ENCODE data around the gene HGS. TPM values are rescaled to one million over a fixed set of nuclear protein-coding genes. Genes with fewer than 3 reads are reported as not detected.

The HGS gene
- total and polyA plus RNA-seq, 2 of the 8 experiments (the other 6 are each of a cell fraction or from before 2014, with no cell fraction given): 80.8 to 99.7 TPM

DNA sequence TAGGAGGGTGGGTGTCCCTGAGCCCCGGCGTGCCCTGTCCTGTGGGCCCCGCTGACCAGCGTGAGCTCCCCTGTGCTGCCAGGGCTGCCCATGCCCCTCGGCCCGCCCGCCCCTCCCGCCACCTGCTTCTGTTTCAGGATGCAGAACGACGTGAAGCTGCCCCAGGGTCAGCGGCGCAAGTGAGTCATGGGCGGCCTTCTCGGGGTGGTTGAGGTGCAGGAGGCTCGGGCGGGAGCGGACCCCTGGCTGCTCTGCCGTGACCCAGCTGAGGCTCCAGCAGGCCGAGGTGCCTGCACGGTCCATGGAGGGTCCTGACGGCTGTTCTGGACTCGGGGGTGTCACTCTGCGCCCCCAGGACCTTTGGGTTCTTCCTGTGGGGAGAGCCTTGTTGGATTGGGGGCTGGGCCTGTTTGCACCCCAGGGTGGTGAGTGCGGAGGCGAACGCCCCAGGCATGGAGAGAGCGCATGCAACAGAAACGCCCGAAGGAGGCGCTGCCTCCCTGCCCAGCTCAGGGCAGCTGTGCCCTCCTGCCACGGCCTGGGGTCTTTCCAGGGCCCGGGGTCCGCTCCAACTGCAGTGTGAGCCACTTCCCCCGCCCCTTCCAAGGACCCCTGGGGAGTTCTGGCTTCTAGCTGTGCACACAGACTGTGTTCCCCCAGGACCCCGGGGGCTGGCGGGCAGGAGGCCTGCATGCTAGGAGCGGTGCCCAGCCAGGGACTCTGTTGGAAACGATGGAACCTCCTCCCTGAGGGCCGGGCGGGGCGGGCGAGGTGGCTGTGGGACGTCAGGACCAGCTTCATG, 32.3 kb downstream of the HGS start (continued):
- TF ChIP-seq, protein P1, sequence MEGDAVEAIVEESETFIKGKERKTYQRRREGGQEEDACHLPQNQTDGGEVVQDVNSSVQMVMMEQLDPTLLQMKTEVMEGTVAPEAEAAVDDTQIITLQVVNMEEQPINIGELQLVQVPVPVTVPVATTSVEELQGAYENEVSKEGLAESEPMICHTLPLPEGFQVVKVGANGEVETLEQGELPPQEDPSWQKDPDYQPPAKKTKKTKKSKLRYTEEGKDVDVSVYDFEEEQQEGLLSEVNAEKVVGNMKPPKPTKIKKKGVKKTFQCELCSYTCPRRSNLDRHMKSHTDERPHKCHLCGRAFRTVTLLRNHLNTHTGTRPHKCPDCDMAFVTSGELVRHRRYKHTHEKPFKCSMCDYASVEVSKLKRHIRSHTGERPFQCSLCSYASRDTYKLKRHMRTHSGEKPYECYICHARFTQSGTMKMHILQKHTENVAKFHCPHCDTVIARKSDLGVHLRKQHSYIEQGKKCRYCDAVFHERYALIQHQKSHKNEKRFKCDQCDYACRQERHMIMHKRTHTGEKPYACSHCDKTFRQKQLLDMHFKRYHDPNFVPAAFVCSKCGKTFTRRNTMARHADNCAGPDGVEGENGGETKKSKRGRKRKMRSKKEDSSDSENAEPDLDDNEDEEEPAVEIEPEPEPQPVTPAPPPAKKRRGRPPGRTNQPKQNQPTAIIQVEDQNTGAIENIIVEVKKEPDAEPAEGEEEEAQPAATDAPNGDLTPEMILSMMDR (IDR thresholded peaks at IDR 0.05; ENCODE audit: control extremely low read depth in 1 of 3, insufficient read depth in 1 of 3, low read depth in 1 of 3, low read length in 3 of 3): peak in 2 of 3 experiments; percentile 30 to 31; a peak in 2 of 4 replicates

All from H1 (cell line).